T-helper 2 cell (primary cell): ENCODE results near the gene WNK2.
A peak's percentile ranks its signal among the peaks of the same experiment; 100 is the strongest.
"Not testable (repeated sequence)": the region's sequence is repeated elsewhere in the genome, so short reads cannot be mapped to it uniquely, and the experiment has no call there.

Experiments used
- DNase-seq, 5 experiments: peaks; one replicate each; pipeline versions ENCODE4 v3.0.0 to v3.0.0-alpha.2; 2012 to 2022

Gene WNK2

DNA sequence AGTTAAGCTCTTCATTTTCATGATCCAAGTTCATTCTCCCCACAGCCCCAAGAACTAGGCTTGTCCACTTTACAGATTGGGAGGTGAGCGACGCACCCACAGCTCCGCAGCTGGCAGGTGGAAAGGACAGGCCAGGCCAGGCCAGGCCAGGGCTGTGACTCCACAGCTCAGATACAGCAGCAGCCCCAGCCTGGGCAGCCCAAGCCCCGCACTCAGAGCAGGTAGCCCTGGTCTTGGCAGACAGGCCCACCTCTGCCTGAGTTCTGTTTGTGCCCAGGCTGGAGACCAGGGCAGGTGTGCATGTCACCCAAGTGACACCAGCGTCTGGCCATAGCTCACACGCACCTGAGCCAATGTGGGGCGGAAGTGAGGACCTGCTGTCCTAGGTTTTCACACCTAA lies 124.7 kb downstream of the WNK2 start:
- DNase-seq, result no peak

DNA sequence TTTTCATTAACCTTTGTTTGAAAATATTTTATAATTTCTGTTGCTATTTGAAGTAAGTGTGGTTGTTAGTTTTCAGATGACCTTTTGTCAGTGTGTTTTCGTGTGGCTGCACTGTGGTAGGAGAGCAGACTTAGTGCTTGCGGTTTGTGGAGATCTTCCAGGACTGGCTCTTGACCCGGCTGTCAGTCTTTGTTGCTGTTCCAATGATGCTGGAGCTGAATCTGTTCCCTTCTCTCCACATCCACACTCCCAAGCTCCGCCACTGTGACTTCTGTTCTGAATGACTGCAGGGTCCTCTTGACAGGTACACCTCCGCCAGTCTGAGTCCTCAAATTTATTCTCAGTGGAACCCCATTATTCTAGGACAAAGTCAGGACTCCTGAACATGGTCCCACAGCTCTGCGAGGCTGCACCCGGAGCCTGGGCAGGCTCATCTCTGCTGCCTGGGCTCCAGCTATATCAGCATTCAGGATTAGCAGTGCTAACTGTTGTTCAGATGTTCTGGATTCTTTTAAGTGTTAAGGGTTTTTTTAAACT lies 126.0 kb downstream of the WNK2 start:
- no peak for DNase-seq

DNA sequence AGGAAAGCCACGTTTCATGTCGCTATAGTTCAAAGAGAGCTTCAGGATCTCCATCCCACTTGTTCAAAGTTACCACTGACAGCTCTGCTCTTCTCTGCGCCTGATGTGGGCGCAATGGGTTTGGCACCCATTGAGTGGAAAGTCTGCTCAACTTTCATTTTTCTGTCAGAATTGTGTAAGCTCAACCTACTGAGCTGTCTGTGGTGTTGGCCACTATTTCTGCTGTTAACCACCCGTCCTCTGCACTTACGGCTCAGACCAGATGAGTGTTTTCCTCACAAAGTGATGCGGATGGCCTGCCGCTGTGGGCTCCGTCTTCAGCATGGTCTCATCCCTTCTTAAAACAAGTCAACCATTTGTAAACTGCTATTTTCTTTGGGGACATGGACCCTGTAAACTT lies 131.2 kb downstream of the WNK2 start:
- no peak for DNase-seq

DNA sequence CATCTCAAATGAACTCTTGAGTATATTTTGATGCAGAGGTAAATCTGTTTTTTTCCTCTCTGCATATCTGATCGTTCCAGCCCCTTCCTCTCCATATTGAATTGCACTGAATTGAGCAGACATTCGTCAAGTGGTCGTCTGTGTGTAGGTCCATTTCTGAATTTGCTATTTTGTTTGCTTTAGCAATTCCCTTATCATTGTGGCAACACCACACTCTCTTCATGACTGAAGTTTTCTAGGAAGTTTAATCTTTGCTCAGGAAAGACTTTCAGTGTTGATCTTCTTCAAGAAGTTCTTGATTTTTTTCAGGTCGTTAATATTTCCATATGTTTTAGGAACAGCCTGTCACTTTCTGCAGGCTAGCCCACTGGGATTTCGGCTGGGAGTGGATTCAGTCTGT lies 132.0 kb downstream of the WNK2 start:
- no peak for DNase-seq

DNA sequence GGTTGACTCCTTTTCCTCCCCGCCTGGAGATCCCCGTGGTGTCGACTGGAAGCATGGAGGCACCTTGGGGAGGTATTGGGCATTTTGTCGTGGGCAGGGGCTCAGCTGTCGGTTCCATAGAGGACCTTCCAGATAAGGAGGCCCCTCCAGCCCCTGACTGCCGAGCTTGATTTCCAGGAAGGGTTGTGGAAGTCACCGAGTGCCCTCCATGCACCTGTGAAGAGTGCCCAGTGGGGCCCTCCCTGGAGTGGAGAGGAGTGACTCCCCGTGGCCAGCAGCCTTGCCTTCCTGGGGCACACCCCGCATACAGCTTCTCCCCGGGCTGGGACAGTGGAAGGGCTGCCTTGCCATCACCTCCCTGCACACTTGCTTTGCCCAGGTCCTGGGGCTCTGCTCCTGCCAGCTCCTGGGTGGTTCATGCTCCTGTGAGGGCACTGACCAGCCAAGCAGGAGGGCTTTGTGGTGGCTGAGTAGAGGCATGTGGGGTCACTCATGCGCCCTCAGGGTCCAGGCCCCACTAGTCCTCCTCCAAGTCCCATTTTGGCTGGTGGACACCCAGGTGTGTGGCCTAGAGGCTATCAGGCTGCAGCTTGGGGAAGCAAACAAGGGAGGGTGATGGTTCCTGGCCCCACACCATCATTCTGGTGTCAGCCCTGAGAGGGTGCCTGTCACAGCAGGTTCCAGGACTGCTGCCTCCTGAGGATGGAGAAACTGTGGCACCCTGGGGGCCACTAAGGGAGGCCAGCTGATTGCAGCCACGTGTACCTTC lies 133.0 kb downstream of the WNK2 start:
- no peak for DNase-seq

DNA sequence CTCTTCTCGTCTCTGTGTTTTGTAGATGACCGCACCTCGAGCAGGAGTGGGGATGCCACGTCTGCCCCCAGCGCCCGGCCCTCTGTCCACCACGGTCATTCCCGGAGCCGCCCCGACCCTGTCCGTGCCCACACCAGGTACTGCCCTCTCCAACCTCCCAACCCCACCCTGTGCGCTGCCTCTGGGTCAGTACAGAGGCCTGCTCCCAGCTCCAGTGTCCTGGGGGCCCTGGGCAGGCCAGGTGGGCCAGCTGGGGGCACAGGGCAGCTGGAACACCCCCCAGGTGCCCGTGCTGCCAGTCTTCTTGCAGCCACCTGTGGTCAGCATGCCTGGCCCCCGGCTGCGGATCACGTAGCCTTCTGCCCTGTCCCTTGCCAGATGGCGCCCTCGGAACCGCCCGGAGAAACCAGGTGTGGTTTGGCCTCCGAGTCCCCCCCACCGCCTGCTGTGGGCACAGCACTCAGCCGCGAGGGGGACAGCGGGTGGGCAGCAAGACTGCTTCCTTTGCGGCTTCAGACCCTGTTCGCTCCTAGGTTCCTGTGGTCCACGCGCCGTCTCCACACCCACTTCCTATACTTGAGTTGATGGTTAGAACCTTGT lies 133.7 kb downstream of the WNK2 start:
- DNase-seq, result peak in 1 of 5 experiments; percentile 19

DNA sequence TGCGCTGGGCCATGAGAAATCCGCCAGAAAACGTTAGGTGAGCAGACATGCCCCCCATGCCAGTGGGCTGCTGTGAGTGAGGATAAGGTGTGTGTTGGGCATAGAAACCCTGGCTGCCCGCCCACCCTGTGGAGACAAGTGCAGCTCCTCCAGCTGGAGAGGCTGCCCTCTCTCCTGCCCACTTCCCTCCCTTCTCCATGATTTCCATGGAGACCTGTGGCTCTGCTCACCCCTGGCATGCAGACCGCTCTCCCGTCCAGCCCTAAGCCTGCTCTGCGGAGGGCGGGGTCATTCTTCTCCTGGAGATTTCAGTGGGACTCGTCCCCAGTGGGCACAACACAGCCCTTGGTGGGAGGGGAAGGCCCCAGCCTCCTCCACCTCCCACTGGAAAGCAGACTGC lies 134.5 kb downstream of the WNK2 start:
- no peak for DNase-seq

DNA sequence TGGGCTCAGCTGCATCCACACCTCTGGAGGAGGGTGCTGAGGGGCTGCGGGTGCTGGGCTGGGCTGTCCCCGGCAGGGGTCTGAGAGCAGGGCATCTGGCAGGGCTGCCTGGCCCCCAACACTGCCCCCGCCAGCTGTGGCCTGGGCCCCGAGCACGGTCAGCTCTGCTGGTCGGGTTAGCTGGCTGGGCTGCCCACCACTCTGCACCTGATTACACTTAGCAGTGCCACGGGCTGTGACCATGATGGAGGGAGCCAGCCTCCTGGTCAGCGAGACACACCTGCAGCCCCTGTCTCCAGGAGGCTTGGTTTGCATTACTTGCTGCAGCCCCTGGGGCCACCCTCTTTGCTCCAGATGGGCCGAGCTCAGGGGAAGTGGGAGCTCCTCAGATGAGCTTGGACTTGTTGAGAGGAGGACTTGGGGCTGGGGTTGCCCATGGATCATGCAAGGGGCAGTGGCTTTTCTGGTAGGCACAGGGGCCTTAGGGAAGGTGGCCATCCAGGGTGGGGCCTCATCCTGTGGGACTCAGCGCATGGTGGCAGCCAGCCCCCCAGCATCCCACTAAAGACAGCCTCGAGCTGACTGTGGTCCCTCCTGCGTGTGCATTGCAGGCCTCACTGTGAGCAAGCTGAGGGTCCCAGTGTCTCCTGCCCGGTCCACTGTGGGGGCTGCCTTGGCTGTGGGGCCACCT lies 135.5 kb downstream of the WNK2 start:
- no peak for DNase-seq

DNA sequence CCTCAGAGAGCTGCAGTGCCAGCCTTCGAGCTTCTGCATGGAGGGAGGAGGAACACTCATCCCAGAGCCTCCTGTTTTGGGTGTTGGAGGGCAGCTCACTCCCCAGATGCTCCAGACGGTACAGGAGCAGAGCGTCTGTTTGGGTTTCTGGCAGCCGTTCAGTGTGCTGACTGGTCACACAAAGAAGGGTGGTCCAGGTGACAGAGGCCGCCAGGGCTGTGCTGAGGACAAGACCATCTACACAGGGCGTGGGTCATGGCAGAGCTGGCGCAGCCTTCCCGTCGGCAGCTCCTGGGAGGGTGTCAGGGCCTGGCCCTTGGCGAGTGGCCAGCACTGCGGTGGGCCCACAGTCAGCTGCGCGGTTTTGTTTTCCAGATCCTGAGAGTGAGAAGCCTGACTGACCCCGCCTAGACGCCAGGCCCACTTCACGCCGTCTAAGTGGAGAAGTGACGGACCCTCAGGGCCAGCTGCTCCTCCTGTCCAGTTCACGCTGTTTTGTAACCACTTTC lies 136.1 kb downstream of the WNK2 start:
- DNase-seq, result no peak

DNA sequence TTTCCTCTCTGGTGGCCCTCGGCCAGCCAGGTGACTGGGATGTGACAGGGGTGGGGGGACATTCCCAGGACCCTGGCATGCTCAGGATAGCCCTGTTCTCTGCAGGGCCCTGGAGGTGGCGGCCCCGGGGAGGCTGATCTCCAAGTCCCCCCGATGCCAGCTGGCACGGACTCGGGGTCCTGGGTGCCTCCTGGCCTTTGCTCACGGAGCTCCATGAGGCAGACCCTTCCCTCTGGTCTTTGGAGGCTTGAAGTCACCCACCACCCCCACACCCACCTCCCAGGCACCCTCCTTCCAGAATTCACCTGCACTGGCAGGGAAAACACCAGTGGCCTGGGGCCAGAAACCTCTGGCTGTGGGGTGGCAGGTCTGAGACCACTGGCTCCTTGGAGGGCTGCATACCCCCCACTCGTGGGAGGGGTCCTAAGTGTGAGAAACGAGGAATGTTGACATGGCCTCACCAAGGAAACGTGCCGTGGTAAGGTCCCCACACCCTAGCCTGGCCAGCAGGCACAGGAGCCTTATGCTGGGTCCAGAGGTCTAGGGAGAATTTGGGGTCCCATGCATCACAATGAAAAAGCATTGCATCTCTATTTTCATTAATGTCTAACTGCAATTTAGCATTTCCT lies 136.8 kb downstream of the WNK2 start:
- no peak for DNase-seq

DNA sequence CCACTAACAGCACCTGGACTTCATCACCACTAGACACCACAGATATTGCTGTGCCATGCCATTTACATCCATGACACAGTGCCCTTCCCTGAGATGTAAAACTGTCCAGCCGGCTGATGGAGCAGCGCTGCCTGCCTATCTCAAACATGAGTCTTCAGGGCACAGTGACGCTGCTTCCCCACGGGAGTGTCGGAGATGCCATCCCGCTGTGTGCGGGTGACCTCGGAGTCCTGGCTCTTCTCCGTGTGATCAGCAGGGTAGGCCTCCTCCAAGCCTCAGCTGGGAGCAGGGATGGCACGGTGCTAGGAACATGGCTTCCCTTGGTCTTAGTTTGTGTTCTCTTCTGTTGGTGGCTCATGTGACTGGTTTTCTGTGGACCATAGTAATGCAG lies 137.3 kb downstream of the WNK2 start:
- DNase-seq, result no peak

DNA sequence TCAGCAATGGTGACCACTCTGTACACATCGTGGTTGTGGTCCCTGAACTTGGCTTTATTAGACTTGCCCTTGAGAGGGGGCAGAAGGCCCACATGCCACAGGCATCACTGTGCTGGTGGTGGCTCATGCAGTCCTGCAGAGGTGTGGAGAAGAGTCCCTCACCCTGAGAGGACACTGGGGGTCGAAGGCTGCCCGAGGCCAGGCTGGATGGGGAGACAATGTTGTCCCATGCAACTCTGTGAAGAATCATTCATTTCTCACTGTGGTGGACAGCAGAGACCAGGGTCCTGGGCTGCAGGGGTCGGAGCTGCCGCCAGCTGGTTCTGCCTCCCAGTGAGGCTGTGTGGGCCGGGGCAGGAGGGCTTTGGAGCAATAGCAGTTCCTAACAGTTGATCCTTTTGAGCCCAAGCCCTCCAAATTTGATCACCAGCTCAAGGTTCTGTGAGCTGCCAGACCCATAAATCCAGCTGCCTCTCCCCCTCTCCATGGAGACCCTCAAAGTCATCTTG lies 139.6 kb downstream of the WNK2 start:
- not testable (repeated sequence) for DNase-seq

DNA sequence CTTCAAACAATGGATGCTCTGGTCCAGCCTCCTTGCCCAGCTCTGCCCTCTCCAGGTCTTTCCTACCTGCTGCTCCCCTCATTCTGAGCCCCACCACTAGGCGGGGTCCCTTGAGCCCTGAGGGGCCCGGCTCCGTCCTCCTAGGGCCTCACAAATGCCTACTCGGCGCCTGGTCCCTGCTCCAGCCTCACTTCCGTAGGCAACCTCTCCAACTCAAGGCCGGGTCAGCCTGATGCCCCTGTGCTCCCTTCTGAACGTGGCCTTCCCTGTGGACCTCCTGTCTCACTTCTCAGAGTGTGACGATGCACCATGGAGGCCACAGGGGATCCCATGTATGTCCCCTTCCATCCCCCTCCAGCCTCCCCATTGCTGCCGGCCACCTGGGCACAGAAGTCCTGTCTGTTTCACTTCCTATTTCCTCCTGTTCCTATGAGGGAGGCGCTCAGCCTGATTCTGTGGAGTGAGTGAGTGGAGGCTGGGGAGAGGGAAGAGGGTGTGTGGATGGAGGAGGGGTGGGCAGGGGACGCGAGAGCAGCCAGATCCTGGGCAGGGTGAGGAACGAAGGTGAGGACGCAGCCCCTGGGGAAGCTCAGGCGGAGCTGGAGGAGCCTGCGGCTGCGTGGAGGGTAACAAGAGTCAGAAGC lies 140.4 kb downstream of the WNK2 start:
- no peak for DNase-seq

DNA sequence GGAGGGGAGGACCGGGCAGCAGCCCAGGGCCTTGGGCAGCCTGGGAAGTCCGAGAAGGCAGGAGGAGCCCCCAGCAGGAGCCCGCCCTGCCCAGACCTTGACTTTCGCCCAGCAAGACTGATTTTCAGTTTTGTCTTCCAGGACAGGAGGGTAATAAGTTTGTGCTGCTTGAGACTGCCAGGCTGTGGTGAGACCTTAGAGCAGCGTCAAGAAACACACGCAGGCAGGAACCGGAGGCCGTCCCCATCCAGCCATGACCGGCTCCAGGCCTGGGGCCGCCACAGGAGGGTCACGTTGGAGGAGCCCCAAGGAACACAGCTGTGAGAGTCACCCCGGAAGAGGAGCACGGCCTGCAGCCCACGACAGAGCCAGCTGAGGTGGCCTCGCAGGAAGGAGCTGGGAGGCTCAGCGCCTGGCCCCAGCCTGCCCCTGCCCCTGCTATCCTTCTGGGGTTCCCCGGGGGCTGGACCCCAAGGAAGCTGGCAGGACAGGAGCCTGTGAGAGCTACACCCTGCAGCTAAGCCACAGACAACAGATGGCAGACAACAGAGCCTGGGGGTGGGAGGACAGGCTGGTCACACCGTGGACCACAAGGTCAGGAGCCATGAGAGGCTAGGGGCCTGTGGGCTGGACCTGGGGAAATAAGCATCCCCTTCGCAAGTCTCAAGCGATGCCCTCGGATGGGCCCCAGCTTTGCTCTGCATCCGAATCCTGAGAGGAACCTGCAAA lies 141.5 kb downstream of the WNK2 start:
- DNase-seq, result no peak

DNA sequence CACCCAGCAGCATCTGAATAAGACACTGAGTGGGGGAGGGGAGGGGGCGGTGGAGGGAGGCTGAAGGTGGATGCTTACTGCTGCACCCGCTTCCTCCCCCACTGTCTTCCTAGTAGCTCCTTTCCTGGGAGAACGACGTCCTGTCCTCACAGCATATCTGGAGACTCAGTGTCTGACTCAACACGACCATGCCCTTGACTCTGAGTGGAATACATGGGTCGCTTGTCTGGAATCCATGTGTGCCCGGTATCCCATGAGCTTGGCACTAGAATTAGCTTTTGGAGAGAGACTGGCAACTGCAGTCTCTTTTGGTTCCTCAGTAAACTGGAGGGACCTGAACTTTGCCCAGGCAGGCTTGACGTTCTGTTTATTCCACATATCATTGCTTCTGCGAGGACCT lies 142.1 kb downstream of the WNK2 start:
- DNase-seq, result no peak

DNA sequence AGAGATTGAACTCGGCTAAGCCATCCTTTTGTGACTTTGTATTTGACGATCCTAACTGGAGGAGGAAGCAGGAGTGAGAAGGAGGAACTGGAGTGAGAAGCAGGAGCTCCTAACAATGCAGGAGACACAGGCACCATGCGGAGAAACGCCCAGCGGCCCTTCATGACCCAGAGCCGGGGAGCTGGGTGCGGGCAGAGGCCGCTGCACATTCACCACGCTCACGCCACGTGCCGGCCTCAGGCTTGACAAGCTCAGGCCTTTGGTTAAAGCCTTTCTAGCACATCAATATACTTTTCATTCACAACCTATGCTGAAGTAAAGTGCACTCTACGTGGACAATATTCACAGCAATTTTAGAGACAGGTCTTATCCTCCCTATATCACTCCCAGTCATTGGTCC lies 142.7 kb downstream of the WNK2 start:
- DNase-seq, result no peak

DNA sequence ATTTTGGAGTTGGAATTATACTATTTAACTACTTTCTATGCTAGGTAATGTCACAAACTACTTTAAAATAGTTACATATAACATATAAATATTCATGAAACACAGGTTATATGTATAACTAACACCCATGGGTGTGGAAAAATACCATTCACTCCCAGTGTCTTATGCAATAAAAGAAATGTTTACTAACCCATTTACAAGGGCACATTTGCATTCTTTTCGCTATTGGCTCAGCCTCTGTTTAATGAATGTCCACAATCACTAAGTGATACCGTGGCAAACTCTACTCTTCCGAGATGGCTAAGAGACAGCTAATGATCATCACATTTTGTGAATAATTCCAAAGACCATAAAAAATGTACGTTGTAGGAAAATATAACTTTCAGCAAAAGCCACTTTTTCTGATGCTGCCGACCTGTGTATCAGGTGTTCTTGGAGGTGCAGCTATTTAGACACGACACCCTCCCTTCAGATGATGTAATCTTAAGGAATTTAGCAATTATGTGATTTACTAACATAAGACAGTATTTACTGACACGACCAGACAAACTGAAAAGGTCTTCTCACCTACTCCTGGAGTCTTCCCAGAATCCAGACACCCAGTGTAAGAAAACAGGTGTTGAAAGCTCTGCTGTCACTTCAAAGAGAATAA lies 145.8 kb downstream of the WNK2 start:
- no peak for DNase-seq

DNA sequence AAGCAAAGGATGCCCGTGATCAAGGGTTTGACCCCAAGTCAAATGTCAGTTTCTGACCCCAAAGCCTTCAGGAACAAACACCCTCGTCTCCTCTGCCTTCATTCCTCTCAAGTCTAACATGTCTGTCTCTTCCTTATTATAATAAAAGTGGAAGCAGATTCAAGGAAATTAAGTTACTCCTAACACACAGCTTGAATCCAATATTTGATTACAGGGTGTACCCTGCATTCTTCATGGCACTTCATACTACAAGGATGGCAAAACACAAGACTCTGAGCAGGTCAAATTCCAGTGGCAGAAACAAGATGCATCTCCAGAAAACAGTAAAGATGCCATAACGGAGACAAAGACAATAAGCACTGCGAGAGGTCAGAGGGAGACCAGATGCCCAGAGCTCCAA lies 148.4 kb downstream of the WNK2 start:
- no peak for DNase-seq

DNA sequence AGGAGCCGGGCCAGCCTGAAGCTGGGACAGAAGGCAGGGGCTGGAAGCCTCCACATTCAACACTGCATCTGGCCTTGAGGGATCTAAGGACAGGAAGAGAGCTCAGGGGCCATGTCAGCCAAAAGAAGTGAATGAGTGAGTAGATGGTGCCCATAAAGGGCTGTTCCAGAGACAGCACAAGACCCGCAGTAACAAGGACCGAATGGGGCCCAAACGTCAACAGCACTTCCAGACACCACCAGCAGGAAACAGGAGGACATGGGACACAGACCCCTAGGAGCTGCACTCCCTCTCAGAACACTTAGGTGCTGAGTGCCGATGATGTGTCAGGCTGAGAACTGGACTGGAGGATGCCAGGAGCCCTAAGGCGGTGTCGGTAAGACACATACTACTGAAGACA lies 152.8 kb downstream of the WNK2 start:
- no peak for DNase-seq

DNA sequence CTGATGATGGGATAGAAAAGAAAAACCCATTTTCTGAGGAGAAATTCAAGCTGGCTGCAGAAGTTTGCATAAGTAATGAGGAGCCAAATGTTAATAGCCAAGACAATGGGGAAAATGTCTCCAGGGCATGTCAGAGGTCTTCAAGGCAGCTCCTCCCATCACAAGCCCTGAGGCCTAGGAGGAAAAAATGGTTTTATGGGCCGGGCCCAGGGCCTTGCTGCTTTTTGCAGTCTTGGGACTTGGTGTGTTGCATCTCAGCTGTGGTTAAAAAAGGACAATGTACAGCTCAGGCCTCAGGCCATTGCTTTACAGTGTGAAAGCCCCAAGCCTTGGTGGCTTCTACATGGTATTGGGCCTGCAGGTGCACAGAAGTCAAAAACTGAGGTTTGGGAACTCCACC lies 154.3 kb downstream of the WNK2 start:
- not testable (repeated sequence) for DNase-seq

DNA sequence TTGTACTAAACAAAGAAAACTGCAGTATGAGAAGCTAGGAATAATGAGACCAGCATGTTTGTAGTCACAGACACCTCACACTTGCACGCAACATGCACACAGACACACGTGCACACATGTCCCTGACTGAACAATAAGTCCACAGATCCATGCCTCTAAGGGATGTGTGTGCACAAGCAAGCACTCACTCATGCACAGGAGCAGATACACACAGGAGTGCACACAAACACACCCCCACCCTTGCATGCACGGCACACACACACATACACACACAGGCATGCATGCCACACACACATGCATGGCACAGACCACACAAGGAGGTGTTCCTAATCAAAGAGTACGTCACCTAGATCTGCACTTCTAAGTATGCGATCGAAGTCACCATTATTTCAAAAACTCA lies 156.2 kb downstream of the WNK2 start:
- no peak for DNase-seq
